Neural crest cell (in vitro differentiated cells): ENCODE results near the gene DCHS2. TPM values are rescaled to one million over a fixed set of nuclear protein-coding genes. Genes with fewer than 3 reads are reported as not detected.

Experiments used
- DNase-seq: peaks from one replicate; pipeline ENCODE4 v3.0.0; 2021; ENCODE audit warnings: low read depth, mixed read lengths, low spot score
- H3K27ac Mint-ChIP-seq: one replicate; pipeline ENCODE4 v1.8.0; 2021; ENCODE audit warnings: mild to moderate bottlenecking, mixed read lengths; ENCODE audit not compliant: unreplicated experiment
- H3K27me3 Mint-ChIP-seq: 2 replicates; pipeline ENCODE4 v1.8.0; 2021; ENCODE audit warnings: low read depth, mild to moderate bottlenecking, mixed read lengths
- H3K36me3 Mint-ChIP-seq: 2 replicates; pipeline ENCODE4 v1.8.0; 2021; ENCODE audit warnings: low read depth, mild to moderate bottlenecking, mixed read lengths
- H3K4me1 Mint-ChIP-seq: 2 replicates; pipeline ENCODE4 v1.8.0; 2021; ENCODE audit warnings: mixed read lengths
- H3K4me3 Mint-ChIP-seq: one replicate; pipeline ENCODE4 v1.8.0; 2021; ENCODE audit warnings: mild to moderate bottlenecking, mixed read lengths
- H3K9me3 Mint-ChIP-seq: 2 replicates; pipeline ENCODE4 v1.8.0; 2021; ENCODE audit warnings: mixed read lengths
- CTCF ChIP-seq: fragments of 200-600 bp; sonication (generic); conservative IDR thresholded peaks from 2 replicates; pipeline ENCODE4 v1.5.0; 2021; ENCODE audit warnings: antibody characterized with exemption, mild to moderate bottlenecking
- total RNA-seq: library from RNA; stranded (reverse); gene quantifications from 2 replicates; pipeline ENCODE4 v1.2.1, GENCODE V29; 2021

The DCHS2 gene
- total RNA-seq, 1 donor from 2014 or later, result 1.2 TPM

GRCh38 chr4:154211506-154211905 lies 280.1 kb downstream of the DCHS2 start:
- peaks cover 6% of the 10 kb centered on the region for H3K9me3 Mint-ChIP-seq
- peaks cover 10% of the 10 kb centered on the region for H3K36me3 Mint-ChIP-seq
- no peak for TF ChIP-seq CTCF

GRCh38 chr4:154208424-154208823 lies 283.2 kb downstream of the DCHS2 start:
- Mint-ChIP-seq H3K27ac (peak overlapping the region; percentile 54), H3K9me3 (peaks cover 2% of the 10 kb centered on the region), H3K4me3 (no peak overlapping the region), H3K27me3 (no peaks in the 10 kb centered on the region), H3K4me1 (no peaks in the 10 kb centered on the region), H3K36me3 (peaks cover 8% of the 10 kb centered on the region)
- DNase-seq, result no peak
- TF ChIP-seq CTCF, result no peak

More at GRCh38 chr4:154211506-154211905, 280.1 kb downstream of the DCHS2 start:
- Mint-ChIP-seq H3K27ac (no peak overlapping the region), H3K4me1 (no peaks in the 10 kb centered on the region), H3K27me3 (no peaks in the 10 kb centered on the region), H3K4me3 (no peak overlapping the region)
- DNase-seq, result no peak

- DNase-seq, result no peak
- no peak overlapping the region for H3K4me3 Mint-ChIP-seq
- H3K4me1 Mint-ChIP-seq, result no peaks in the 10 kb centered on the region
- H3K9me3 Mint-ChIP-seq, result peaks cover 2% of the 10 kb centered on the region
- no peak for TF ChIP-seq CTCF
- no peaks in the 10 kb centered on the region for H3K27me3 Mint-ChIP-seq
- H3K36me3 Mint-ChIP-seq, result peaks cover 8% of the 10 kb centered on the region
- no peak overlapping the region for H3K27ac Mint-ChIP-seq
Observed at GRCh38 chr4:154205471-154205870, 286.1 kb downstream of the DCHS2 start.

- Mint-ChIP-seq H3K27me3 (no peaks in the 10 kb centered on the region), H3K36me3 (peaks cover 22% of the 10 kb centered on the region), H3K9me3 (peaks cover 27% of the 10 kb centered on the region)
Observed at GRCh38 chr4:154194649-154195048, 296.9 kb downstream of the DCHS2 start.

GRCh38 chr4:154192585-154192984 lies 299.0 kb downstream of the DCHS2 start:
- no peaks in the 10 kb centered on the region for H3K27me3 Mint-ChIP-seq
- peaks cover 22% of the 10 kb centered on the region for H3K36me3 Mint-ChIP-seq
- H3K27ac Mint-ChIP-seq, result no peak overlapping the region
- no peak for TF ChIP-seq CTCF
- H3K4me3 Mint-ChIP-seq, result no peak overlapping the region
- DNase-seq, result no peak
- no peaks in the 10 kb centered on the region for H3K4me1 Mint-ChIP-seq
- H3K9me3 Mint-ChIP-seq, result peaks cover 30% of the 10 kb centered on the region

More at GRCh38 chr4:154194649-154195048, 296.9 kb downstream of the DCHS2 start:
- no peak overlapping the region for H3K4me3 Mint-ChIP-seq
- no peak for DNase-seq
- H3K4me1 Mint-ChIP-seq, result no peaks in the 10 kb centered on the region
- TF ChIP-seq CTCF, result no peak
- no peak overlapping the region for H3K27ac Mint-ChIP-seq

- TF ChIP-seq CTCF, result no peak
- H3K9me3 Mint-ChIP-seq, result peaks cover 10% of the 10 kb centered on the region
Observed at GRCh38 chr4:154189346-154189745, 302.3 kb downstream of the DCHS2 start.

More at GRCh38 chr4:154189346-154189745, 302.3 kb downstream of the DCHS2 start:
- Mint-ChIP-seq H3K4me3 (no peak overlapping the region), H3K27me3 (no peaks in the 10 kb centered on the region), H3K27ac (no peak overlapping the region), H3K4me1 (no peaks in the 10 kb centered on the region), H3K36me3 (peaks cover 6% of the 10 kb centered on the region)
- DNase-seq, result no peak
